Pancreas (tissue), 10 donors: ENCODE measurements around the gene UNC13C. TPM values are rescaled to one million over a fixed set of nuclear protein-coding genes. Genes with fewer than 3 reads are reported as not detected.

Source experiments
- ATAC-seq, 4 donors: fragments of 200-7000 bp; cut with Tn5 transposase; one replicate each; pipeline versions ENCODE4 v1.8.0 to v1.9.1; 2020; ENCODE audit warnings: mild to moderate bottlenecking in 4 of 4, moderate library complexity in 4 of 4
- DNase-seq, 6 donors: peaks; one replicate each; pipeline ENCODE4 v3.0.0-alpha.2; 2020
- FAIRE-seq: peaks from 2 replicates; lab custom pipeline; 2012; peaks lifted over from hg19 to GRCh38; lab: Jason Lieb, UNC
- H3K27ac ChIP-seq, 4 donors: fragments of 200-600 bp; sonication (generic); 1 replicate in 3 of 4; 2 replicates in 1 of 4; pipeline versions ENCODE4 v1.5.0 to v1.8.0; 2020
- H3K27me3 ChIP-seq, 4 donors: fragments of 200-600 bp; one replicate each; pipeline ENCODE4 v1.8.0; 2021
- H3K36me3 ChIP-seq, 3 donors: fragments of 200-600 bp; sonication (generic) in 1 of 3; one replicate each; pipeline versions ENCODE4 v1.5.0 to v1.8.0; 2020 to 2021
- H3K4me1 ChIP-seq, 3 donors: fragments of 200-600 bp; one replicate each; pipeline ENCODE4 v1.8.0; 2021
- H3K4me3 ChIP-seq, 4 donors: fragments of 200-600 bp; sonication (generic) in 2 of 4; one replicate each; pipeline versions ENCODE4 v1.5.0 to v1.8.0; 2020 to 2021
- H3K9me3 ChIP-seq, 4 donors: fragments of 200-600 bp; one replicate each; pipeline ENCODE4 v1.8.0; 2021
- WGBS, 2 donors: extraction: QIAGEN DNeasy Blood & Tissue Kit; methylation state at CpG; one replicate each; pipeline ENCODE4 v1.1.7; 2013; 5-methylcytosine and 5-hydroxymethylcytosine counted together
- intact Hi-C, 3 donors: fragments of 100-400 bp; cut with DNase I; formaldehyde crosslinking; loops; one replicate each; pipeline versions ENCODE4 v1.11.1 to v1.14.2; 2022
- polyA plus RNA-seq, 2 donors: library from polyadenylated mRNA; stranded (reverse); fragments of 200-250 nt; gene quantifications; one replicate each; pipeline ENCODE4 v1.2.3, GENCODE V29; 2013
- total RNA-seq, 6 donors: library from RNA; stranded (reverse); fragmentation: NEBNext Ultra II Directional in 4 of 6; extraction: Animal tissue kit (Norgen Biotek cat#: 25700) in 4 of 6; gene quantifications; one replicate each; pipeline versions ENCODE4 v1.2.1 to v1.2.4, GENCODE V29; 2021 to 2023
- TF ChIP-seq, protein P1 (sequence below), 4 donors: fragments of 200-600 bp; sonication (generic) in 3 of 4; IDR thresholded peaks; one replicate each; pipeline versions ENCODE4 v1.5.0 to v1.8.0; 2021; ENCODE audit warnings: antibody characterized with exemption in 4 of 4
- donor health status: healthy with polysubstance abuse.
- donor health status: DM: no; HTN: no; CAD: no; lungs with moderate emphysema.
- donor health status: DM: no; HTN: no; CAD: no.
- donor health status: control.
- donor health status: control.
- donor health status: Bipolar disorder and iron deficiency.
- donor health status: DM: yes; HTN: yes; CAD: no.
- donor health status: DM: no; HTN: no; CAD: no.
- donor health status: DM: no; HTN: no; CAD: no.
- donor health status: DM: yes; HTN: yes; CAD: no.

Gene UNC13C
- total and polyA plus RNA-seq, 8 donors = under 0.01 to 0.38 (median 0.04) TPM; not detected in 2

DNA sequence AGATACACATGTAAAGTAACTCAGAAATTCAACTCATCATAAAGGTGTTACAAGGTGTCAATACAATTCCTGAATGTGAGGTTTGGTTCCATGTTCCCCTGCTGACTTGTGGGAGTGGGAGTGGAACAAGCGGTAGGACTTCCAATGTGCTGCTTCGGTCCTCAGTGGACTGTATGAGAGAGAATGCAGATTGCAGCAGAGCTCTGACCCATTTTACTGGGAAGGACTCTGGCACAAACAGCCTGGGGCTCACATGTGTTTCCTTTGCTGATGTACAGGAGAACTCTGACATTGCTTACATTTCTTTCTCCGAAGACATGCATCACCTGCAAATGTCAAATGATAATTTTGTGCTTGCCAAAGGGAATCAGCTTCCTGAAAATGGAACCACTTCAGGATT, 111.5 kb downstream of the UNC13C start:
- FAIRE-seq (no peak), DNase-seq (no peak), ATAC-seq (no peak)
- 71 to 76% methylated on average over 3 of the region's 3 CpGs for WGBS, 2 donors
- intact Hi-C loops = no loop called here
- no peak overlapping the region for H3K4me3 ChIP-seq
- H3K4me1 ChIP-seq = no peaks in the 10 kb centered on the region
- H3K9me3 ChIP-seq = no peaks in the 10 kb centered on the region
- no peak overlapping the region for H3K27ac ChIP-seq
- H3K27me3 ChIP-seq = peaks cover 0 to 4% (median 0%) of the 10 kb centered on the region in 4 donors
- no peaks in the 10 kb centered on the region for H3K36me3 ChIP-seq
- TF ChIP-seq, protein P1, sequence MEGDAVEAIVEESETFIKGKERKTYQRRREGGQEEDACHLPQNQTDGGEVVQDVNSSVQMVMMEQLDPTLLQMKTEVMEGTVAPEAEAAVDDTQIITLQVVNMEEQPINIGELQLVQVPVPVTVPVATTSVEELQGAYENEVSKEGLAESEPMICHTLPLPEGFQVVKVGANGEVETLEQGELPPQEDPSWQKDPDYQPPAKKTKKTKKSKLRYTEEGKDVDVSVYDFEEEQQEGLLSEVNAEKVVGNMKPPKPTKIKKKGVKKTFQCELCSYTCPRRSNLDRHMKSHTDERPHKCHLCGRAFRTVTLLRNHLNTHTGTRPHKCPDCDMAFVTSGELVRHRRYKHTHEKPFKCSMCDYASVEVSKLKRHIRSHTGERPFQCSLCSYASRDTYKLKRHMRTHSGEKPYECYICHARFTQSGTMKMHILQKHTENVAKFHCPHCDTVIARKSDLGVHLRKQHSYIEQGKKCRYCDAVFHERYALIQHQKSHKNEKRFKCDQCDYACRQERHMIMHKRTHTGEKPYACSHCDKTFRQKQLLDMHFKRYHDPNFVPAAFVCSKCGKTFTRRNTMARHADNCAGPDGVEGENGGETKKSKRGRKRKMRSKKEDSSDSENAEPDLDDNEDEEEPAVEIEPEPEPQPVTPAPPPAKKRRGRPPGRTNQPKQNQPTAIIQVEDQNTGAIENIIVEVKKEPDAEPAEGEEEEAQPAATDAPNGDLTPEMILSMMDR (IDR thresholded peaks at IDR 0.05) = no peak

GRCh38 chr15:54091651-54092050, 113.4 kb downstream of the UNC13C start:
- FAIRE-seq (no peak), DNase-seq (no peak), ATAC-seq (no peak)
- H3K9me3 ChIP-seq = no peaks in the 10 kb centered on the region
- H3K36me3 ChIP-seq = no peaks in the 10 kb centered on the region
- TF ChIP-seq, protein P1 (IDR thresholded peaks at IDR 0.05) = no peak
- 45 to 50% methylated on average over 2 of the region's 2 CpGs for WGBS, 2 donors
- peaks cover 0 to 4% (median 0%) of the 10 kb centered on the region in 4 donors for H3K27me3 ChIP-seq
- H3K27ac ChIP-seq = no peak overlapping the region
- no peaks in the 10 kb centered on the region for H3K4me1 ChIP-seq
- H3K4me3 ChIP-seq = no peak overlapping the region
- intact Hi-C loops = no loop called here

DNA sequence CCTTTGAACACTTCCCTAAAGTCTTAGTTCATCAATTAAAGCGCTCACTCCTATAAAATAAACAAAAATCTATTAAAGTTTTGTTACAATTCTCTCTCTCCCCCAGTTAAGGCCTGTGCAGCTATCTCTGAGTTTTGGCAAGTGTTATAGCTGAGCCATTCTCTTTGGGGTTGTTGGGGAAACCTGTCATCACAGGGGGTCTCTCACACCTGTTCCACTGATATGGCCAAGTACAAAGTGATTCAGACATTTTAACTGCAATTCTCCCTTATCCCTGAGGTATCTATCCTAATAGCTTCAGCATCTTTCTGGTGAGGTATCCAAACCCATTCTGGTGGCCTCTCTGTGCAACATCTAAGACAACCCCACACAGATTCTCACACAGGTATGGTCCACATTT, 116.4 kb downstream of the UNC13C start:
- no peak for FAIRE-seq
- Histone ChIP-seq H3K4me1 (no peaks in the 10 kb centered on the region), H3K27ac (peak overlapping the region in 1 of 4 donors; percentile 22), H3K36me3 (no peaks in the 10 kb centered on the region), H3K27me3 (no peaks in the 10 kb centered on the region), H3K4me3 (no peak overlapping the region), H3K9me3 (no peaks in the 10 kb centered on the region)
- TF ChIP-seq, protein P1 (IDR thresholded peaks at IDR 0.05) = no peak
- no peak for ATAC-seq
- no peak for DNase-seq
- intact Hi-C loops = no loop called here
- 74 to 83% methylated on average over 1 of the region's 1 CpG for WGBS, 2 donors

DNA sequence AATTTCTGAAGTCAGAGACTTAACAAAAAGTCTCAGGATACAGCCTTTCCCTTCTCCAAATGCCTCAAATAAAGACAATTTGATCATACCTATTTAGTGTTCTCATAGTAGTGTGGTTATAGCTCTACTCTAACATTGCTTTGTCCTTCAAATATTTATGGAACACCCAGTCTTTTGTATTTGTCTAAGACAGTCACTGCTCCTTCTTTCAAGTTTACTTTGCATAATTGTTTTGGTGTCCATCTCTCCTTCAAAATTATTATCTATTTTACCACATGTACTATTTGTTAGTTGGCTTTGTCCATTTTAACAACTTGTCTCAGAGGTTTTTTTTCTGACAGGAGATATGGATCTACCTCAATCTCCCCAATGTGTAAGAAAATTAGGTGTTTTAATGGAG, 118.8 kb downstream of the UNC13C start:
- ATAC-seq (no peak), FAIRE-seq (no peak), DNase-seq (no peak)
- intact Hi-C loops = no loop called here
- H3K4me3 ChIP-seq = no peak overlapping the region
- no peaks in the 10 kb centered on the region for H3K4me1 ChIP-seq
- TF ChIP-seq, protein P1 (IDR thresholded peaks at IDR 0.05) = no peak
- no peaks in the 10 kb centered on the region for H3K27me3 ChIP-seq
- no peaks in the 10 kb centered on the region for H3K9me3 ChIP-seq
- H3K27ac ChIP-seq = no peak overlapping the region
- H3K36me3 ChIP-seq = no peaks in the 10 kb centered on the region

- WGBS, 2 donors = 23 to 41% methylated on average over 1 of the region's 1 CpG
- ATAC-seq (no peak), DNase-seq (no peak), FAIRE-seq (no peak)
- Histone ChIP-seq H3K36me3 (no peaks in the 10 kb centered on the region), H3K4me1 (no peaks in the 10 kb centered on the region), H3K9me3 (no peaks in the 10 kb centered on the region), H3K27ac (no peak overlapping the region), H3K27me3 (no peaks in the 10 kb centered on the region), H3K4me3 (no peak overlapping the region)
- intact Hi-C loops = no loop called here
- TF ChIP-seq, protein P1 (IDR thresholded peaks at IDR 0.05) = no peak
Observed at GRCh38 chr15:54099010-54099409, 120.8 kb downstream of the UNC13C start.
